HEK293 (cell line): Measurements from ENCODE around the gene STK38.

Experiments used
- CTCF ChIA-PET: fragments of 350-600 bp; formaldehyde crosslinking; extraction: SDS; loops from one replicate; lab custom pipeline; 2021; ENCODE audit warnings: antibody characterized with exemption; lab: Yijun Ruan, JAX
- POLR2A ChIA-PET: fragments of 300-600 bp; formaldehyde crosslinking; extraction: SDS; loops from one replicate; lab custom pipeline; 2020; ENCODE audit warnings: antibody characterized with exemption, inconsistent platforms; lab: Yijun Ruan, JAX
- H3K27ac ChIP-seq: fragments of 200-500 bp; sonication (Bioruptor generic); 2 replicates; pipeline ENCODE4 v1.5.1; 2014; ENCODE audit warnings: low read depth, low read length, control low read depth, inconsistent platforms; ENCODE audit errors: extremely low read depth
- H3K36me3 ChIP-seq, 2 experiments: fragments of 200-500 bp in 1 of 2; sonication (Bioruptor generic) in 1 of 2; 1 replicate in 1 of 2; 2 replicates in 1 of 2; pipeline ENCODE4 v1.5.1; 2014 to 2017; ENCODE audit warnings: inconsistent platforms in 2 of 2, low read length in 2 of 2; ENCODE audit not compliant: control insufficient read depth in 2 of 2, insufficient read depth in 1 of 2
- H3K4me1 ChIP-seq: fragments of 200-500 bp; sonication (Bioruptor generic); 2 replicates; pipeline ENCODE4 v1.5.1; 2014; ENCODE audit warnings: mild to moderate bottlenecking, low read length, inconsistent platforms; ENCODE audit not compliant: control insufficient read depth, insufficient read depth
- H3K4me3 ChIP-seq: 2 replicates; pipeline ENCODE4 v1.5.1; 2011; ENCODE audit warnings: low read depth, mild to moderate bottlenecking, control low read depth, low read length, moderate library complexity
- H3K9me3 ChIP-seq: fragments of 200-500 bp; sonication (Bioruptor generic); 2 replicates; pipeline ENCODE4 v1.5.1; 2014; ENCODE audit warnings: low read depth, low read length, inconsistent platforms; ENCODE audit not compliant: control insufficient read depth, insufficient read depth
- BCL11A ChIP-seq: fragments of 450-650 bp; formaldehyde crosslinking; IDR thresholded peaks from 2 replicates; pipeline ENCODE4 v1.5.1; 2016; ENCODE audit warnings: low read depth, missing biosample characterization, missing genetic modification characterization
- FEZF1 ChIP-seq: fragments of 450-650 bp; formaldehyde crosslinking; IDR thresholded peaks from 2 replicates; pipeline ENCODE4 v1.5.1; 2016; ENCODE audit warnings: missing biosample characterization, missing genetic modification characterization
- MZF1 ChIP-seq: fragments of 450-650 bp; formaldehyde crosslinking; IDR thresholded peaks from 2 replicates; pipeline ENCODE4 v1.5.1; 2017; ENCODE audit warnings: missing biosample characterization, missing genetic modification characterization, borderline replicate concordance
- TSHZ1 ChIP-seq: fragments of 450-650 bp; formaldehyde crosslinking; IDR thresholded peaks from 2 replicates; pipeline ENCODE4 v1.5.1; 2016; ENCODE audit warnings: missing biosample characterization, missing genetic modification characterization, borderline replicate concordance
- ZBTB8A ChIP-seq: fragments of 450-650 bp; formaldehyde crosslinking; IDR thresholded peaks from 2 replicates; pipeline ENCODE4 v1.5.1; 2016; ENCODE audit warnings: missing biosample characterization, missing genetic modification characterization
- ZNF10 ChIP-seq: fragments of 450-650 bp; formaldehyde crosslinking; IDR thresholded peaks from 2 replicates; pipeline ENCODE4 v1.5.1; 2017; ENCODE audit warnings: missing biosample characterization, missing genetic modification characterization
- ZNF26 ChIP-seq: fragments of 450-650 bp; formaldehyde crosslinking; IDR thresholded peaks from 2 replicates; pipeline ENCODE4 v1.5.1; 2016; ENCODE audit warnings: missing biosample characterization, missing genetic modification characterization
- ZNF266 ChIP-seq: fragments of 450-650 bp; formaldehyde crosslinking; IDR thresholded peaks from 2 replicates; pipeline ENCODE4 v1.5.1; 2016; ENCODE audit warnings: missing biosample characterization, missing genetic modification characterization, low read depth
- ZNF341 ChIP-seq: fragments of 450-650 bp; formaldehyde crosslinking; IDR thresholded peaks from 2 replicates; pipeline ENCODE4; 2016; ENCODE audit warnings: low read depth, missing biosample characterization, missing genetic modification characterization
- ZNF549 ChIP-seq: fragments of 450-650 bp; IDR thresholded peaks from 2 replicates; pipeline ENCODE4 v1.5.1; 2018; ENCODE audit warnings: missing biosample characterization, missing genetic modification characterization, mild to moderate bottlenecking, inconsistent platforms, moderate library complexity
- ZNF654 ChIP-seq: fragments of 450-650 bp; formaldehyde crosslinking; IDR thresholded peaks from 2 replicates; pipeline ENCODE4 v1.5.1; 2016; ENCODE audit warnings: low read depth, missing biosample characterization, missing genetic modification characterization
- ZNF664 ChIP-seq: fragments of 450-650 bp; formaldehyde crosslinking; IDR thresholded peaks from 2 replicates; pipeline ENCODE4 v1.5.1; 2016; ENCODE audit warnings: missing biosample characterization, missing genetic modification characterization
- ZNF707 ChIP-seq: fragments of 450-650 bp; formaldehyde crosslinking; IDR thresholded peaks from 2 replicates; pipeline ENCODE4 v1.5.1; 2016; ENCODE audit warnings: missing biosample characterization, missing genetic modification characterization
- ZNF747 ChIP-seq: fragments of 450-650 bp; formaldehyde crosslinking; IDR thresholded peaks from 2 replicates; pipeline ENCODE4 v1.5.1; 2016; ENCODE audit warnings: missing biosample characterization, missing genetic modification characterization
- TF ChIP-seq, protein P1 (sequence below): sonication (generic); formaldehyde crosslinking; IDR thresholded peaks from 2 replicates; pipeline ENCODE4 v1.8.1; 2022; ENCODE audit warnings: mild to moderate bottlenecking, moderate library complexity, missing genetic modification reagents
- TF ChIP-seq, protein P2 (sequence below): fragments of 450-650 bp; formaldehyde crosslinking; IDR thresholded peaks from 2 replicates; pipeline ENCODE4 v1.5.1; 2017; ENCODE audit warnings: missing biosample characterization, mild to moderate bottlenecking, missing genetic modification characterization, moderate library complexity
- TF ChIP-seq, protein P3 (sequence below): fragments of 450-650 bp; IDR thresholded peaks from 2 replicates; pipeline ENCODE4 v1.5.1; 2018; ENCODE audit warnings: missing biosample characterization, mild to moderate bottlenecking, missing genetic modification characterization
- TF ChIP-seq, protein P4 (sequence below): fragments of 450-650 bp; formaldehyde crosslinking; IDR thresholded peaks from 2 replicates; pipeline ENCODE4 v1.5.1; 2016; ENCODE audit warnings: missing biosample characterization, missing genetic modification characterization

Gene STK38

GRCh38 chr6:36533321-36533720 lies 14.0 kb downstream of the STK38 start (continued):
- TF ChIP-seq, protein P1, sequence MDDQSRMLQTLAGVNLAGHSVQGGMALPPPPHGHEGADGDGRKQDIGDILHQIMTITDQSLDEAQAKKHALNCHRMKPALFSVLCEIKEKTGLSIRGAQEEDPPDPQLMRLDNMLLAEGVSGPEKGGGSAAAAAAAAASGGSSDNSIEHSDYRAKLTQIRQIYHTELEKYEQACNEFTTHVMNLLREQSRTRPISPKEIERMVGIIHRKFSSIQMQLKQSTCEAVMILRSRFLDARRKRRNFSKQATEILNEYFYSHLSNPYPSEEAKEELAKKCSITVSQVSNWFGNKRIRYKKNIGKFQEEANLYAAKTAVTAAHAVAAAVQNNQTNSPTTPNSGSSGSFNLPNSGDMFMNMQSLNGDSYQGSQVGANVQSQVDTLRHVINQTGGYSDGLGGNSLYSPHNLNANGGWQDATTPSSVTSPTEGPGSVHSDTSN: no peak
- no peak for TF ChIP-seq ZNF664 (tag by site-specific recombination)
- TF ChIP-seq, all 188 proteins: peak for 0

- POLR2A ChIA-PET: no interaction called here
These were observed 21.2 kb downstream of the STK38 start for GRCh38 chr6:36526066-36526465.

More at GRCh38 chr6:36526066-36526465, 21.2 kb downstream of the STK38 start:
- H3K27ac ChIP-seq: no peak overlapping the region
- H3K4me3 ChIP-seq: no peak overlapping the region
- TF ChIP-seq, protein P2, sequence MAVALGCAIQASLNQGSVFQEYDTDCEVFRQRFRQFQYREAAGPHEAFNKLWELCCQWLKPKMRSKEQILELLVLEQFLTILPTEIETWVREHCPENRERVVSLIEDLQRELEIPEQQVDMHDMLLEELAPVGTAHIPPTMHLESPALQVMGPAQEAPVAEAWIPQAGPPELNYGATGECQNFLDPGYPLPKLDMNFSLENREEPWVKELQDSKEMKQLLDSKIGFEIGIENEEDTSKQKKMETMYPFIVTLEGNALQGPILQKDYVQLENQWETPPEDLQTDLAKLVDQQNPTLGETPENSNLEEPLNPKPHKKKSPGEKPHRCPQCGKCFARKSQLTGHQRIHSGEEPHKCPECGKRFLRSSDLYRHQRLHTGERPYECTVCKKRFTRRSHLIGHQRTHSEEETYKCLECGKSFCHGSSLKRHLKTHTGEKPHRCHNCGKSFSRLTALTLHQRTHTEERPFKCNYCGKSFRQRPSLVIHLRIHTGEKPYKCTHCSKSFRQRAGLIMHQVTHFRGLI (tag by site-specific recombination): no peak
- TF ChIP-seq ZNF747 (tag by site-specific recombination): no peak
- no peak for TF ChIP-seq FEZF1
- TF ChIP-seq ZNF266 (tag by site-specific recombination): no peak
- TF ChIP-seq MZF1 (tag by site-specific recombination): no peak
- no peak for TF ChIP-seq ZNF654 (tag by site-specific recombination)
- no peak for TF ChIP-seq ZBTB8A (tag by site-specific recombination)
- TF ChIP-seq, protein P3, sequence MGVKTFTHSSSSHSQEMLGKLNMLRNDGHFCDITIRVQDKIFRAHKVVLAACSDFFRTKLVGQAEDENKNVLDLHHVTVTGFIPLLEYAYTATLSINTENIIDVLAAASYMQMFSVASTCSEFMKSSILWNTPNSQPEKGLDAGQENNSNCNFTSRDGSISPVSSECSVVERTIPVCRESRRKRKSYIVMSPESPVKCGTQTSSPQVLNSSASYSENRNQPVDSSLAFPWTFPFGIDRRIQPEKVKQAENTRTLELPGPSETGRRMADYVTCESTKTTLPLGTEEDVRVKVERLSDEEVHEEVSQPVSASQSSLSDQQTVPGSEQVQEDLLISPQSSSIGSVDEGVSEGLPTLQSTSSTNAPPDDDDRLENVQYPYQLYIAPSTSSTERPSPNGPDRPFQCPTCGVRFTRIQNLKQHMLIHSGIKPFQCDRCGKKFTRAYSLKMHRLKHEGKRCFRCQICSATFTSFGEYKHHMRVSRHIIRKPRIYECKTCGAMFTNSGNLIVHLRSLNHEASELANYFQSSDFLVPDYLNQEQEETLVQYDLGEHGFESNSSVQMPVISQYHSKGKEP (tag by site-specific recombination): no peak
- no peak for TF ChIP-seq ZNF10 (tag by site-specific recombination)
- no peak for TF ChIP-seq TSHZ1 (tag by site-specific recombination)
- no peak for TF ChIP-seq ZNF26 (tag by site-specific recombination)
- no peak for TF ChIP-seq ZNF707 (tag by site-specific recombination)
- TF ChIP-seq ZNF341 (tag by site-specific recombination): no peak
- TF ChIP-seq, protein P1: no peak
- TF ChIP-seq BCL11A: no peak
- no peak for TF ChIP-seq ZNF549 (tag by site-specific recombination)
- TF ChIP-seq, protein P4, sequence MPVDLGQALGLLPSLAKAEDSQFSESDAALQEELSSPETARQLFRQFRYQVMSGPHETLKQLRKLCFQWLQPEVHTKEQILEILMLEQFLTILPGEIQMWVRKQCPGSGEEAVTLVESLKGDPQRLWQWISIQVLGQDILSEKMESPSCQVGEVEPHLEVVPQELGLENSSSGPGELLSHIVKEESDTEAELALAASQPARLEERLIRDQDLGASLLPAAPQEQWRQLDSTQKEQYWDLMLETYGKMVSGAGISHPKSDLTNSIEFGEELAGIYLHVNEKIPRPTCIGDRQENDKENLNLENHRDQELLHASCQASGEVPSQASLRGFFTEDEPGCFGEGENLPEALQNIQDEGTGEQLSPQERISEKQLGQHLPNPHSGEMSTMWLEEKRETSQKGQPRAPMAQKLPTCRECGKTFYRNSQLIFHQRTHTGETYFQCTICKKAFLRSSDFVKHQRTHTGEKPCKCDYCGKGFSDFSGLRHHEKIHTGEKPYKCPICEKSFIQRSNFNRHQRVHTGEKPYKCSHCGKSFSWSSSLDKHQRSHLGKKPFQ: no peak
- CTCF ChIA-PET: interaction anchor here (0.8 kb wide), 1 partner anchor 96 kb away, joined by 4 read pairs; no protein-coding TSS in a partner anchor
- no peaks in the 10 kb centered on the region for H3K4me1 ChIP-seq
- peaks cover 18 to 43% of the 10 kb centered on the region in 2 experiments for H3K36me3 ChIP-seq
- no peaks in the 10 kb centered on the region for H3K9me3 ChIP-seq
